HG03095 (cell line): ENCODE measurements around the gene BTLA.
"Not testable (repeated sequence)": the region's sequence is repeated elsewhere in the genome, so short reads cannot be mapped to it uniquely, and the experiment has no call there.

Source experiments
- ATAC-seq: cut with Tn5 transposase; IDR thresholded peaks from one replicate; pipeline ENCODE4 v1.9.1; 2021; ENCODE audit warnings: moderate library complexity; ENCODE audit not compliant: unreplicated experiment

Gene BTLA

GRCh38 chr3:112498914-112499711 is at the start of gene BTLA:
Gene BTLA, minus strand, starts transcription at chr3:112499472. Its CDS starts 114 bp downstream, at chr3:112499358.
- peak; percentile 58 for ATAC-seq

GRCh38 chr3:112546216-112546759 is 47.0 kb upstream of the BTLA start:
- no peak for ATAC-seq

GRCh38 chr3:112539825-112540650 is 40.8 kb upstream of the BTLA start:
- peak; percentile 90 for ATAC-seq

DNA sequence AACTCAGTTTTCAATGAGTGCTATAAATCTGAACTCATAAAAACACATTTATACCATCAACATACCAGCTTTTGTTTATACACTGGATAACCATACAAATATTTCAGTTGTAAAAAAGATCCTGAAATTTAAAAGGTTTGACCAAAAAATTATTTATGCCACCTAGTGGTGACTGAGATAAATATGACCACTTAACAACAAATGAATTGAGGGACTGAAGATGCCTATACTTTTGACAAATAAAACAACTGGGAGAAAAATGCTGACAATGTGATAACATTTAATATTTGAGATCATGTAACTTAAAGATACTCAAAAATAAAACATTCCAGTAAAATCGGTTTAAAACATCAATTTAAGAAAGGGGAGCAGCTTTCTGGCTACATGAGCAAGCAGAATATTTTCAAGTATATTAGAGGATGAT is 32.1 kb upstream of the BTLA start:
- no peak for ATAC-seq

GRCh38 chr3:112530573-112530972 is 31.3 kb upstream of the BTLA start:
- no peak for ATAC-seq

DNA sequence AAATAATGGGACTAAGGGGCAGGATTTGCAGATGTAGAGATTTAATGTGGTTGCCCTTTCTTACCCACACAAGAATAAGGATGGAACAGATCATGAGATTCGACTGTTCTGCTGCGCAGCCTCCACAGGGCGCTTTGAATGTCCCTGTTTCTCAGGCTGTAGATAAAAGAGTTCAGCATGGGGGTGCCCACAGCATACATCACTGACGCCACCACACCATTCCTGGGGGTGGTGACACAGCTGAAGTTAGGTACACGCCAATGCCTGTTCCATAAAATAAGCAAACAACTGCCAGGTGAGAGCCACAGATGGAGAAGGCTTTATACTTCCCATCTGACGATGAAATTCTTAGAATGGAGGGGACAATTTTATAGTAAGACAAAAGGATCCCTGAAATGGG is 24.9 kb upstream of the BTLA start:
- ATAC-seq: not testable (repeated sequence)

DNA sequence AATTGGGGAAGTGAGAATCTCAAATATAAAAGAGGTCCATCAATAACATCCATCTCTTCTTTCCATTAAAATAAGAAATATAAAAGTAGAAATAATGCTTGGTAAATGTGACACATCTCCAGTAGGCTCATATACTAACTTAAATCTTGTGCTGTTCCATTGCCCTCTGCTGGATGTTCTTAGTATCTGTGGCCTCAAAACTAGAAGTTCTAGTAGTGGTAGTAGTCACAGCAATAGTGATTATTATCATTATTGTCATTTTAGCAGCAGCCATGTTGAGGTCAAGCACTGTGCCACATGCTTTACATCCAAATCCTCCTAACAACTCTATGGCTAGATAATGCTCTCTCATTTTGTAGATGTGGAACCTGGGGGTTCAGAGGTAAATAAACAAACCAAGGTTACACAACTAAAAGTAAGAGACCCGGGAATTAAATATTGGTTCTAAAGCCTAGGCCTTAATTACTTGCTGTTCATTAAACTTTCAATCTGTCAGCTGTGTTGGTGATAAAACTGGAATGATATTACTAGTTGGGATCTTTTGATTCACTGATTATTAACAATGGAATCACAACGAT is 20.2 kb upstream of the BTLA start:
- peak; percentile 50 for ATAC-seq

DNA sequence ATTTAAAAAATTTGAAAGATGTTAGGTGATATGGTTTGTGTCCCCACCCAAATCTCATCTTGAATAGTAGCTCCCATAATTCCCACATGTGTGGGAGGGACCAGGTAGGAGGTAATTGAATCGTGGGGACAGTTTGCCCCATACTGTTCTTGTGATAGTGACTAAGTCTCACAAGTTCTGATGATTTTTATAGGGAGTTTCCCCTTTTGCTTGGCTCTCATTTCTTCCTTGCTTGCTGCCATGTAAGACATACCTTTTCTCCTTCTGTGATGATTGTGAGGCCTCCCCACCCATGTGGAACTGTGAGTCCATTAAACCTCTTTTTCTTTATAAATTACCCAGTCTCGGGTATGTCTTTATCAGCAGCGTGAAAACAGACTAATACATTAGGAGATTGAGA is 19.7 kb upstream of the BTLA start:
- ATAC-seq: not testable (repeated sequence)

- ATAC-seq: peak; percentile 99
These were observed 15.4 kb upstream of the BTLA start for GRCh38 chr3:112514527-112515128.

GRCh38 chr3:112512320-112512719 is 13.0 kb upstream of the BTLA start:
- ATAC-seq: no peak

GRCh38 chr3:112508860-112509259 is 9.6 kb upstream of the BTLA start:
- no peak for ATAC-seq

DNA sequence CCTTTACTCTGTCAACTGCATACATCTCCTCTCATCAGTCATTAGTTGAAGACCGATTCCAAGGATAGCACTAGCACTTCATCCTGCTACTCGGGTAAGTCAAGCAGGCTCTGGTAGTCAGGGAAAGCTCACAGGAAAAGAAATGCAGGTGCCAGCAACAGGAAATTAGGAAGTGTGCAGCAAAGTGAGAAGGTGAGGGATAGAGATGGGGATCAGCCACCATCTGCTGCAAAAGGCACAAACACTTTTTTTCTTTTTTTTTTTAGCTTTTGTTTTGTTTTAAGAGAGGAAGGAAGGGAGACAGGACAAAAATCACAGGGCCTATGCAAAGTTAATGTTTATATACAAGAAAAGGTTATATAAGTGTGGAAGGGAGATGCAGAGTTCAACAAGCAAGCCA is 9.0 kb upstream of the BTLA start:
- no peak for ATAC-seq

- no peak for ATAC-seq
These were observed 6.6 kb upstream of the BTLA start for GRCh38 chr3:112505907-112506306.

- ATAC-seq: no peak
These were observed 4.9 kb upstream of the BTLA start for GRCh38 chr3:112504123-112504522.

DNA sequence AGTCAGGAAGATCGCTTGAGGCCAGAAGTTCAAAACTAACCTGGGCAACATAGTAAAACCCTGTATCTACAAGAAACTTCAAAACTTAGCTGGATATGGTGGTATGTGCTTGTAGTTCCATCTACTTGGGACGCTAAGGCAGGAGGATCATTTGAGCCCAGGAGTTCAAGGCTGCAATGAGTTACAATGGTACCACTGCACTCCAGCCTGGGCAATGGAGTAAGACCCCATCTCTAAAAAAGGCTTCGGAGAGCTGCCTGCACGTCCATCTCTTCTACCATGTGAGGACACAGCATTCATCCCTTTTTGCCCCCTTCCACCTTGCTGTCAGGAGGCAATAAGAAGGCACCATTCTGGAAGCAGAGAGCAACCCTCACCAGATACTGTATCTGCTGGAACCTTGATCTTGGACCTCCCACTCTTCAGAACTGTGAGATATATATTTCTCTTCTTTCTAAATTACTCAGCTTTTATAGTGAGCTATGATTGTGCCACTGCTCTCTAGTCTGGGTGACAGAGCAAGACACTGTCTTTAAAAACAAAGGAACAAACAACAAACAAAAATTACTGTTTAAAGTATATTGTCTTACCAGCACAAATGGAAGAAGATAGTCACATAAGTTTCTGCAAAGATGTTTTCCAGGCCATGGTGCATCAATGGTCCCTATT is 4.2 kb upstream of the BTLA start:
- no peak for ATAC-seq

DNA sequence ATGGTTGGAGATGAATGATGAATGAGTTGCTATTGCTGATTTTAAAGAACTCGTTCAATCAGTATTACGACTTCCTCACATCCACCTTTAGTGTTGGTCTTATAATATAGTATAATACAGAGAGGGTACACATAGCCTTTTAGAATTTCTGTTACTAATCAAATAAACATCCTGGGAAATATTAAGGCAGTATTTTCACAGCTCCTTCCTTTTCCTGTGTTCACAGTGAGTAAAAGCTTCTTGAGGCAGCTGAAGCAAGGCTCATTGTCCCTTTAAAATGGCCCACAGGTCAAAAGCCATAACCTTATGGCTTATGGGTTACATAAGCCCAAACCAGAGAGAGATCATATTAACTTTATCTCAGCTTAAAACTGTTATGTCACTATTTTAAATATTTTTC is 1.3 kb upstream of the BTLA start:
- no peak for ATAC-seq

GRCh38 chr3:112497897-112498548 is 1.2 kb downstream of the BTLA start:
- ATAC-seq: no peak

GRCh38 chr3:112496366-112497067 is 2.8 kb downstream of the BTLA start:
- ATAC-seq: no peak

DNA sequence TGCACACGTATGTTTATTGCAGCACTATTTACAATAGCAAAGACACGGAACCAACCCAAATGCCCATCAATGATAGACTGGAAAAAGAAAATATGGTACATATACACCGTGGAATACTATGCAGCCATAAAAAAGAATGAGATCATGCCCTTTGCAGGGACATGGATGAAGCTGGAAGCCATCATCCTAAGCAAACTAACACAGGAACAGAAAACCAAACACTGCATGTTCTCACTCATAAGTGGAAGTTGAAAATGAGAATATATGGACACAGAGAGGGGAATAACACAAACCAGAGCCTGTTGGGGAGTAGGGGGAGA is 4.9 kb downstream of the BTLA start:
- not testable (repeated sequence) for ATAC-seq
